Right atrium auricular region (tissue), 2 donors: Measurements from ENCODE around the gene ALG11. TPM values are rescaled to one million over a fixed set of nuclear protein-coding genes. Genes with fewer than 3 reads are reported as not detected.

Experiments
- DNase-seq: peaks from one replicate; pipeline ENCODE4 v3.0.0-alpha.2; 2019; ENCODE audit warnings: low spot score
- H3K27ac ChIP-seq, 2 donors: fragments of 200-600 bp; sonication (generic); 1 replicate in 1 of 2; 2 replicates in 1 of 2; pipeline ENCODE4 v1.5.1; 2016 to 2019
- H3K27me3 ChIP-seq, 2 donors: fragments of 200-600 bp; sonication (generic); one replicate each; pipeline versions ENCODE4 v1.5.1 to v1.6.0; 2017 to 2019
- H3K36me3 ChIP-seq: fragments of 200-600 bp; sonication (generic); one replicate; pipeline ENCODE4 v1.5.1; 2016
- H3K4me1 ChIP-seq, 2 donors: fragments of 200-600 bp; sonication (generic); one replicate each; pipeline versions ENCODE4 v1.5.1 to v1.6.0; 2017 to 2019
- H3K4me3 ChIP-seq, 2 donors: fragments of 200-600 bp; sonication (generic); 1 replicate in 1 of 2; 2 replicates in 1 of 2; pipeline ENCODE4 v1.5.1; 2017 to 2019; ENCODE audit warnings: mild to moderate bottlenecking in 1 of 2, moderate library complexity in 1 of 2
- H3K9me3 ChIP-seq, 2 donors: fragments of 200-600 bp; sonication (generic); one replicate each; pipeline ENCODE4 v1.5.1; 2019
- total RNA-seq, 2 donors: library from RNA; depleted of rRNA; stranded (reverse); fragments of >200 nt; gene quantifications; one replicate each; pipeline ENCODE4 v1.1.0, GENCODE V29; 2016
- TF ChIP-seq, protein P1 (sequence below), 2 donors: fragments of 200-600 bp; sonication (generic); IDR thresholded peaks; one replicate each; pipeline ENCODE4 v1.5.1; 2019; ENCODE audit warnings: antibody characterized with exemption in 2 of 2

ALG11 gene
- total RNA-seq, 2 donors from 2014 or later, result 10.5 to 19.2 TPM

DNA sequence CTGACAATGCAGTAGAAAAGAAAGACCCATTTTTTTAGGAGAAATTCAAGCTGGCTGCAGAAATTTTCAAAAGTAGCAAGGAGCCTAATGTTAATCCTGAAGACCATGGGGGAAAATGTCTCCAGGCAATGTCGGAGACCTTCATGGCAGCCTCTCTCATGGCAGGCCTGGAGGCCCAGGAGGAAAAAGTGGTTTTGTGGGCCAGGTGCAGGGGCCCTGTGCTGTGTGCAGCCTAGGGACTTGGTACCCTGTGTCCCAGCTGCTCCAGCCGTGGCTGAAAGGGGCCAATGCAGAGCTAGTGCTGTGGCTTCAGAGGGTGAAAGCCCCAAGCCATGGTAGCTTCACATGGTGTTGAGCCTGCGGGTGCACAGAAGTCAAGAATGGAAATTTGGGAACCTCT lies 4.1 kb downstream of the ALG11 start:
- no peak overlapping the region for H3K27ac ChIP-seq
- peaks cover 0 to 11% of the 10 kb centered on the region in 2 donors for H3K4me1 ChIP-seq
- TF ChIP-seq, protein P1, sequence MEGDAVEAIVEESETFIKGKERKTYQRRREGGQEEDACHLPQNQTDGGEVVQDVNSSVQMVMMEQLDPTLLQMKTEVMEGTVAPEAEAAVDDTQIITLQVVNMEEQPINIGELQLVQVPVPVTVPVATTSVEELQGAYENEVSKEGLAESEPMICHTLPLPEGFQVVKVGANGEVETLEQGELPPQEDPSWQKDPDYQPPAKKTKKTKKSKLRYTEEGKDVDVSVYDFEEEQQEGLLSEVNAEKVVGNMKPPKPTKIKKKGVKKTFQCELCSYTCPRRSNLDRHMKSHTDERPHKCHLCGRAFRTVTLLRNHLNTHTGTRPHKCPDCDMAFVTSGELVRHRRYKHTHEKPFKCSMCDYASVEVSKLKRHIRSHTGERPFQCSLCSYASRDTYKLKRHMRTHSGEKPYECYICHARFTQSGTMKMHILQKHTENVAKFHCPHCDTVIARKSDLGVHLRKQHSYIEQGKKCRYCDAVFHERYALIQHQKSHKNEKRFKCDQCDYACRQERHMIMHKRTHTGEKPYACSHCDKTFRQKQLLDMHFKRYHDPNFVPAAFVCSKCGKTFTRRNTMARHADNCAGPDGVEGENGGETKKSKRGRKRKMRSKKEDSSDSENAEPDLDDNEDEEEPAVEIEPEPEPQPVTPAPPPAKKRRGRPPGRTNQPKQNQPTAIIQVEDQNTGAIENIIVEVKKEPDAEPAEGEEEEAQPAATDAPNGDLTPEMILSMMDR (IDR thresholded peaks at IDR 0.05), result no peak
- H3K36me3 ChIP-seq, result peaks cover 16% of the 10 kb centered on the region
- DNase-seq, result no peak
- H3K9me3 ChIP-seq, result no peaks in the 10 kb centered on the region
- no peaks in the 10 kb centered on the region for H3K27me3 ChIP-seq
- H3K4me3 ChIP-seq, result no peak overlapping the region

DNA sequence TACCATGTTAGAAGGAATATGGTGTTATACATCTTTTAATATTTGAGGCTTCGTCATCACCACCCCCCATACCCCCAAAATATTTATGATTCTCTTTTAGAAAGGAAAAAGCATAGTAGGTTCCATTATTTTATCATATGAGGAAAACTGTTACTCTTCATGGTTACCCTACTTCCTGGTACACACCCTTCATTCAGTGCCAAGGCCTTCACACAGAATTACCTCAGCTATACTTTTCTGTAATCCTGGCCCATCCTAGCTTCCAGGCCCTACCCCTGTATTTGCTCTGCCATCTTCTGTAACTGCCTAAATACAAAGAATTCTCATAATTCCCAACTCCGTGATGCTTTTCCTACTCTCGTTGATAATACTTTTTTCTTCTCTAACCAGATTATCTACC lies 8.0 kb downstream of the ALG11 start:
- TF ChIP-seq, protein P1 (IDR thresholded peaks at IDR 0.05), result no peak
- H3K4me3 ChIP-seq, result no peak overlapping the region
- H3K4me1 ChIP-seq, result no peaks in the 10 kb centered on the region
- H3K36me3 ChIP-seq, result peaks cover 16% of the 10 kb centered on the region
- H3K27me3 ChIP-seq, result no peaks in the 10 kb centered on the region
- H3K9me3 ChIP-seq, result no peaks in the 10 kb centered on the region
- no peak overlapping the region for H3K27ac ChIP-seq
- no peak for DNase-seq

DNA sequence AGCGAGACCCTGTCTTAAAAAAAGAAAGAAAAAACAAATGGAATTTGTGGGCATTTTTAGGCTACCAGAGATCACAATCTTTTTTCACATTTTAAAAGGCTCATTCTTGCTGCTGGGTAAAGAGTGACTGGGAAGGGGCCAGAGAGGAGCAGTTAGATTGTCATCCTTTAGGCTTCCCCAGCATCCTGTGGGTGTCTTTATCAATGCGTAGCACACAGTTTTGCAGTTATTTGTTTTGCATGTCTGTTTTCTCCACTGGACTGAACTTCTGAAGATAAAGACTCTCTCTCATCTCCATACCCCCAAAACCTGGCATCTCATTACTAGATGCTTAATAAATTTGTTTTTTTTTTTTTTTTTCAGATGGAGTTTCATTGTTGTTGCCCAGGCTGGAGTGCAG lies 10.2 kb downstream of the ALG11 start:
- no peaks in the 10 kb centered on the region for H3K9me3 ChIP-seq
- H3K4me3 ChIP-seq, result no peak overlapping the region
- H3K27ac ChIP-seq, result no peak overlapping the region
- no peaks in the 10 kb centered on the region for H3K27me3 ChIP-seq
- H3K4me1 ChIP-seq, result no peaks in the 10 kb centered on the region
- TF ChIP-seq, protein P1 (IDR thresholded peaks at IDR 0.05), result no peak
- H3K36me3 ChIP-seq, result peaks cover 16% of the 10 kb centered on the region
- DNase-seq, result no peak

DNA sequence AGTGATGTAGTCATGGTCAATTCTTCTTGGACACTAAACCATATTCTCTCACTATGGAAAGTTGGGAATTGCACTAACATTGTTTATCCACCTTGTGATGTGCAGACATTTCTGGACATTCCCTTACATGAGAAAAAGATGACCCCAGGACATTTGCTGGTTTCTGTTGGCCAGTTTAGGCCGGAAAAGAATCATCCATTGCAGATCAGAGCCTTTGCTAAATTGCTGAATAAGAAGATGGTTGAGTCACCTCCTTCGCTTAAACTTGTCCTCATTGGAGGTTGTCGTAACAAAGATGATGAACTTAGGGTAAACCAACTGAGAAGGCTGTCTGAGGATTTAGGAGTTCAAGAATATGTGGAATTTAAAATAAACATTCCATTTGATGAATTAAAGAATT lies 12.3 kb downstream of the ALG11 start, which contains the start of gene UTP14C:
Gene UTP14C, plus strand, starts transcription at position 211 of the 400 bp plus-strand sequence. CDS start 4,114 bp downstream, outside the sequence.
- Histone ChIP-seq H3K4me1 (no peaks in the 10 kb centered on the region), H3K4me3 (no peak within 1 kb of the TSS), H3K27me3 (no peaks in the 10 kb centered on the region), H3K36me3 (peaks cover 26% of the 10 kb centered on the region), H3K27ac (no peak within 1 kb of the TSS), H3K9me3 (no peaks in the 10 kb centered on the region)
- no peak for DNase-seq
- TF ChIP-seq, protein P1 (IDR thresholded peaks at IDR 0.05), result no peak

DNA sequence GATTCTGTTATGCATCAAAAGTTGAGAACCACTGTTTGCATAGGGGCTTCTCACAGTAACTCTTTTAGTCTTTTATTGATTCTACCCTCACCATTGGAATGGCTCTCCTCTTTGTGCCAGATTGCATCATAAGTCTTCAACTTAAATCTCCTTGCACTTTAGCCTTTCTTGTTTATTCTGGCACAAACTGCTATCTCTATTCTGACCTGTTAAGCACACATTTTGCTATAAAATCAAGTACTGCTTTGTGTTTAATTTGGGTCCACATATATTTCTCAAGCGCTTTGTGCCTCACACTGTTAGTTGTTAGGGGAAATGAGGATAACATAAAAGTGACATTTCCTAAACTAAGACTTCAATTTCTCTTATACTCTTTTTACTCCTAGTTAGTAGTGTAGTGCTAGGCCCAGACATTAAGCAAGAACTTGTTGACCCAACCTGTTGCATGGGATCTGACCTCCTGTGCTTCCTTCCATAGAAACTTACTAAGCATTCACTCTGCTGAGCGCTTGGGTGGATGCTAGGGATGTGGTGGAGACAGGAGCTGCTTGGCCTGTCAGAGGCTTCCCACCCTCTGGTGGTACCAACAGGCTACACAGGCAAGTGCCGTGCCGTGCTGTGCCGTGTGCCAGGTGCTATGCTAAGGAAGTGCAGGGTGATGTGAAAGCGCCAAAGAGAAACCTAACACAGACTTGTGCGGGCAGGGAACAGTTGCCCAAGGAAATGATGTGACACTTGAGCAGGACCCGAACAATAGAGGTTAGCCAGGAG lies 13.5 kb downstream of the ALG11 start:
- TF ChIP-seq, protein P1 (IDR thresholded peaks at IDR 0.05), result no peak
- no peaks in the 10 kb centered on the region for H3K9me3 ChIP-seq
- H3K4me3 ChIP-seq, result no peak overlapping the region
- no peak for DNase-seq
- H3K36me3 ChIP-seq, result peaks cover 14% of the 10 kb centered on the region
- no peaks in the 10 kb centered on the region for H3K4me1 ChIP-seq
- no peak overlapping the region for H3K27ac ChIP-seq
- no peaks in the 10 kb centered on the region for H3K27me3 ChIP-seq

DNA sequence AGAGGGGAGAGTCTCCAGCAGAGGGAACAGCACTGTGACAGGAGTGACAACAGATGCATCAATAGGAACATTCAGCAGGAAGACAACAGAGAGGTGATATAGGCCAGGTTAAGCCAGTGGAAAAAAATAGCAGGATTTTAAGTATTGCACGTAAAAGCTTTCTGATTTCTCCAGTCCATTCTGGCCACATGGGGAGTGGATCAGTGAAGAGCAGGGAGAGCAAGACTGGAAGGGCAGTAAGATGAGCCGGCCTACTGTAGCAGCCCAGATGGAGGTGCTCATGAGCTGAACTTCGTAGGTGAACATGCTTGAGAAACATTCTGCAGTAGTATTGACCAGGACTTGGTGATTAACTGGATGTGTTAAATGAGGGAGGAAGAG lies 14.0 kb downstream of the ALG11 start:
- no peaks in the 10 kb centered on the region for H3K4me1 ChIP-seq
- no peaks in the 10 kb centered on the region for H3K27me3 ChIP-seq
- H3K9me3 ChIP-seq, result no peaks in the 10 kb centered on the region
- no peak overlapping the region for H3K4me3 ChIP-seq
- TF ChIP-seq, protein P1 (IDR thresholded peaks at IDR 0.05), result no peak
- no peak for DNase-seq
- H3K27ac ChIP-seq, result no peak overlapping the region
- H3K36me3 ChIP-seq, result peaks cover 10% of the 10 kb centered on the region
